ENCODE results near the gene ANP32B.
"Not testable (repeated sequence)": the region's sequence is repeated elsewhere in the genome, so short reads cannot be mapped to it uniquely, and the experiment has no call there.

DNA sequence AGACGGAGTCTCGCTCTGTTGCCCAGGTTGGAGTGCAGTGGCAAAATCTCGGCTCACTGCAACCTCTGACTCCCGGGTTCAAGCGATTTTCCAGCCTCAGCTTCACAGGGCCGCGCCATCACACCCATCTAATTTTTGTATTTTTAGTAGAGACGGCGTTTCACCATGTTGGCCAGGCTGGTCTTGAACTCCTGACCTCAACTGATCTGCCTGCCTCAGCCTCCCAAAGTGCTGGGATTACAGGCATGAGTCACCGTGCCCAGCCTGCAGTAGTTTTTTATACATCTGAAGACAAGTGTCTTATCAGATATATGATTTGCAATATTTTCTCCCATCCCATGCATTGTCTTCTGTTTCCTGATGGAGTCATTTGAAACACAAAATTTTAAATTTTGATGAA lies 6.5 kb upstream of the ANP32B start:
- TF ChIP-seq ZNF274 (IDR thresholded peaks at IDR 0.05; ENCODE audit: low read depth, low read length); YY1 (IDR thresholded peaks at IDR 0.05; ENCODE audit: insufficient read depth, insufficient read length); SUZ12 (IDR thresholded peaks at IDR 0.05; ENCODE audit: extremely low read depth, insufficient read depth, insufficient read length): not testable (repeated sequence)

All from NT2/D1 (cell line).